ENCODE data around the gene NUP93.

- TF ChIP-seq TAF1 (IDR thresholded peaks at IDR 0.05; ENCODE audit: borderline replicate concordance, insufficient read depth, low read length) (no peak), SIN3A (IDR thresholded peaks at IDR 0.05; ENCODE audit: borderline replicate concordance, insufficient read depth, low read length) (no peak), POLR2AphosphoS5 (IDR thresholded peaks at IDR 0.05; ENCODE audit: low read depth, low read length) (no peak), REST (IDR thresholded peaks at IDR 0.05; ENCODE audit: insufficient read depth in 1 of 2, low read depth in 2 of 2, low read length in 2 of 2) (no peak), FOXP2 (optimal IDR thresholded peaks at IDR 0.05; ENCODE audit: borderline replicate concordance, extremely low read depth, extremely low read length, insufficient read depth) (no peak)
Measured at GRCh38 chr16:56848955-56849689, 119.2 kb downstream of the NUP93 start.

All from PFSK-1 (cell line).